ENCODE measurements around the gene ABL1. TPM values are rescaled to one million over a fixed set of nuclear protein-coding genes. Genes with fewer than 3 reads are reported as not detected.

Gene ABL1
- total and polyA plus RNA-seq, 2 of the 13 experiments (the other 11 are each of a cell fraction or from before 2014, with no cell fraction given): 10.8 to 20.4 TPM

DNA sequence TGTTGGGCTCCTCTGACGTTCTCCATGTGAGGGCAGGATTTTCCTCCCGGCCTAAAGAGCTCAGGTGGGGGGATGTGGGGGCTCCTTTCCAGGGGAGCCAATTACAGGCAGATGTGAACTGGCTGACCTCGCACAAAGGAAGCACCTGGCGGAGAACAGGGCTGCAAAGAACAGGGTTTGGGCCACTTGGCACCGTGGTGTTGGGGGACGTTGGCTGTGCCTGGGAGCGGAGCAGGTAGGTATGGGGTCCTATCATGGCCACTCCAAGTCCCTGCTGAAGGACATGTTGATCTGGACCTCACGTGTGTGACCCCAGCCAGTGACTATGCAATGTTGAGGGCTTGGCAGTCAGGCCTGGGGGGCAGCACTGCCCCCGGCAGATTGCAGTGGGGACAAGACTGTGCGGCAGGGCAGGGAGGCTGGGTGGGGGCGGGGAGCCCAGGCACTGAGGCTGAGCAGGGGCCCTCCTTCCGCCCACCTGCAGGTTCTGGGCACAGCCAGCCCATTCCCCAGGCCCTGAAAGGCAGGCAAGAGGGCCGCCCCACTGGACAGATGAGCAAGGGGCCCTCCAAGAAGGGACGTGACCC lies 84.6 kb downstream of the ABL1 start (continued):
- TF ChIP-seq, protein P1, sequence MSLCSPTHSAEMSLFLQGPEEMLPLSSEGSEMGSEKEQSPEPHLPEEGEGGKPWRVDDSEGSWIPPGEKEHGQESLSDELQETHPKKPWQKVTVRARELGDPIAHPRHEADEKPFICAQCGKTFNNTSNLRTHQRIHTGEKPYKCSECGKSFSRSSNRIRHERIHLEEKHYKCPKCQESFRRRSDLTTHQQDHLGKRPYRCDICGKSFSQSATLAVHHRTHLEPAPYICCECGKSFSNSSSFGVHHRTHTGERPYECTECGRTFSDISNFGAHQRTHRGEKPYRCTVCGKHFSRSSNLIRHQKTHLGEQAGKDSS (CRISPR knock-in tag; IDR thresholded peaks at IDR 0.05; ENCODE audit: borderline replicate concordance, low read depth): no peak
- TF ChIP-seq YY1 (IDR thresholded peaks at IDR 0.05; ENCODE audit: insufficient read depth, insufficient replicate concordance, low read depth, low read length): no peak
- no peak for TF ChIP-seq EZH2 (conservative IDR thresholded peaks at IDR 0.05; ENCODE audit: low read depth, low read length)
- no peak for TF ChIP-seq ZNF652 (CRISPR knock-in tag; IDR thresholded peaks at IDR 0.05; ENCODE audit: borderline replicate concordance, low read depth)
- no peak for TF ChIP-seq SP4 (CRISPR knock-in tag; IDR thresholded peaks at IDR 0.05)

DNA sequence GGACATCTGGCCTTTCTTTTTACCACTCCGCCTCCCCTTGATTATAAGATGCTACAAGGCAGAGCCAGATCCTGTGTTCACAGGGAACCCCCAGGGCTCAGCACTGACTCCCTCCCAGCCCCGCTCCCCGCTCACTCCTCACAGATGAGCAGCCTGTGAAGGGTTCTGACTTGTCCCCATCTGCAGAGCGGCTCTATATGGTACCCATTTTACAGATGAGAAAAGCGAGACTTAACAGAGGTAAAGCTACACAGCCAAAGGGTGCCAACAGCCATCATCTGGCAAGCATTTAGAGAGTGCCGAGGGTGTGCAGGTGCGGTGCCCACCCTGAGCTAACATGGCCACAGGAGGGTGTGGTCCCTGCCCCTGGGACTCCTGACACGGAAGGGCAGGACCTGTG lies 85.2 kb downstream of the ABL1 start:
- peaks cover 47 to 99% of the 10 kb centered on the region in 2 experiments for H3K27me3 ChIP-seq (ENCODE audit: control insufficient read depth in 1 of 2, insufficient read depth in 2 of 2, low read length in 2 of 2)
- no peaks in the 10 kb centered on the region for H3K9me3 ChIP-seq (ENCODE audit: low read length)
- no peaks in the 10 kb centered on the region for H3K79me2 ChIP-seq (ENCODE audit: insufficient read depth, low read length)
- peaks cover 9% of the 10 kb centered on the region; the same call in 1 of the 2 replicates for H3K4me1 ChIP-seq (ENCODE audit: insufficient read depth, low read length)
- H3K27ac ChIP-seq (ENCODE audit: extremely low read length, insufficient read depth, low read length): no peak overlapping the region
- ChIA-PET CTCF (ENCODE audit: low intra/inter-chr PET ratio, low total read pairs) (no interaction called here), POLR2A (no interaction called here)
- ATAC-seq (no peak), FAIRE-seq (no peak), DNase-seq (ENCODE audit: low spot score) (no peak)
- no peaks in the 10 kb centered on the region for H3K36me3 ChIP-seq (replicated peaks in 1 of 2; ENCODE audit: control insufficient read depth in 1 of 2, insufficient read depth in 2 of 2, low read length in 2 of 2)
- in situ Hi-C loops (cut with HindIII; ENCODE audit: extremely low pct_ligation_motif_present, low pct_unique_long_range_greater_than_20kb): no loop called here
- TF ChIP-seq ZNF629 (CRISPR knock-in tag; conservative IDR thresholded peaks at IDR 0.05) (peak; percentile 55; the same call in 1 of the 2 replicates), ZNF562 (CRISPR knock-in tag; IDR thresholded peaks at IDR 0.05; ENCODE audit: borderline replicate concordance) (no peak)
- TF ChIP-seq, protein P2, sequence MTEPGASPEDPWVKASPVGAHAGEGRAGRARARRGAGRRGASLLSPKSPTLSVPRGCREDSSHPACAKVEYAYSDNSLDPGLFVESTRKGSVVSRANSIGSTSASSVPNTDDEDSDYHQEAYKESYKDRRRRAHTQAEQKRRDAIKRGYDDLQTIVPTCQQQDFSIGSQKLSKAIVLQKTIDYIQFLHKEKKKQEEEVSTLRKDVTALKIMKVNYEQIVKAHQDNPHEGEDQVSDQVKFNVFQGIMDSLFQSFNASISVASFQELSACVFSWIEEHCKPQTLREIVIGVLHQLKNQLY (CRISPR knock-in tag; IDR thresholded peaks at IDR 0.05): no peak
- H3K4me3 ChIP-seq (replicated peaks in 1 of 3; ENCODE audit: insufficient read depth in 1 of 3, low read depth in 2 of 3, low read length in 3 of 3): no peak overlapping the region
- BruUV-seq (replicated peaks): no TSS peak
- H2AFZ ChIP-seq (ENCODE audit: low read length): no peak overlapping the region
- H3K9ac ChIP-seq (ENCODE audit: insufficient read depth, low read depth, low read length): no peak overlapping the region
- WGBS (ENCODE audit: low lambda C conversion rate): 32% methylated on average over 7 of the region's 8 CpGs
- no peak overlapping the region for H3K4me2 ChIP-seq (ENCODE audit: low read depth, low read length)
- H4K20me1 ChIP-seq (ENCODE audit: insufficient read depth, low read length): no peaks in the 10 kb centered on the region
- intact Hi-C loops (cut with micrococcal nuclease; ENCODE audit: unreplicated experiment): no loop called here

Data from HepG2 (cell line).